Heart left ventricle (tissue), 13 donors: ENCODE results near the gene PABPC1L.

Experiments used
- CTCF ChIP-seq, 12 donors: fragments of 200-600 bp; sonication (generic) in 4 of 12; IDR thresholded peaks; one replicate each; pipeline versions ENCODE4 v1.5.0 to v1.8.0; 2018 to 2022; ENCODE audit warnings: antibody characterized with exemption in 12 of 12, mild to moderate bottlenecking in 5 of 12
- POLR2A ChIP-seq, 2 donors: fragments of 450-650 bp; IDR thresholded peaks; one replicate each; pipeline ENCODE4 v1.6.1; 2017; ENCODE audit warnings: antibody characterized with exemption in 2 of 2, mild to moderate bottlenecking in 2 of 2, moderate library complexity in 2 of 2
- donor health status: ischemic (EF 13 %, LVEDD 7.1; RV severe dilation, severe dysfunction).
- donor health status: DM: no; HTN: yes; CAD: no.
- donor health status: DM: no; HTN: no; CAD: no.
- donor health status: ischemic (EF 25% LVEDD 6.9; RV normal size, moderate dysfunction).
- donor health status: ischemic (EF 25% LVEDD 5.7; RV mildly dilated, moderate dysfunction).
- donor health status: ischemic (EF 35%, LVEDD 5.7; RV mildly dilated, moderate dysfunction).
- donor health status: nonischemic (EF 11% LVEDD 7.7; RV severe dilation, severe dysfunction).
- donor health status: DM: yes; HTN: yes; CAD: no.
- donor health status: PGD.
- donor health status: ischemic (EF 29% LVEDD 5.4; RV normal size, mild dysfunction).
- donor health status: nonischemic (EF 23%, LVEDD 6.1; RV moderate dilation, normal function).

DNA sequence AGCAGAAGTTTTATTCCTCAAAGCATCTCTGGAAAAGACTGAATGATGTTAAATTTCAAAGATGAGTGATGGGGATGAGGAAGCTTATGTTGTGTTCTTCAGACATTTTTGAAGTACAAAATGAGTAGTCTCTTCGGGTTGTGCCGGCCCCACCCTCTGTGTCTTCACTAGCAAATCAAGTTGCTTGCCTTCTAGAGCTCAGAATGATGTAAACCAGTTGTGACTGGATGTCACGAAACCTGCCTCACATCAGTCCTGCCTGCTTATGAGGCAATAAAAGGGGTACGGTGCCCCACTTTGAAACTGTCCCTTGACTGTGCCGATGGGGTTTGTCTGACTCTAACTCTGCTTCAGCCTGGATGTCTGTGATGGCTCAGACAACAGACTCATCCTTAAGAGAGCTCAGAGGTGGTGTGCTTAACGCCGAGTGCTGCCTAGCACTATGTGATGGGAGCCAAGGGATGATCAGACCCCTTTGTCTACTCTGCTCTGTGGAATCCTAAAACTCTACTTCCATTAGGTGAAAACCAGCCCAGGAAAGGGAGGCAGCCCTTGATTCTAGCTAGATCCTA is 31.3 kb downstream of the PABPC1L start:
- TF ChIP-seq CTCF (IDR thresholded peaks at IDR 0.05) (no peak), POLR2A (IDR thresholded peaks at IDR 0.05) (no peak)
